Superior temporal gyrus (tissue), 1 donor: ENCODE data around the gene STIP1.

Experiments
- DNase-seq: peaks from one replicate; pipeline ENCODE4 v3.0.0-alpha.2; 2016; ENCODE audit errors: extremely low spot score

The STIP1 gene

GRCh38 chr11:64250415-64251015 is 64.5 kb downstream of the STIP1 start:
- no peak for DNase-seq

DNA sequence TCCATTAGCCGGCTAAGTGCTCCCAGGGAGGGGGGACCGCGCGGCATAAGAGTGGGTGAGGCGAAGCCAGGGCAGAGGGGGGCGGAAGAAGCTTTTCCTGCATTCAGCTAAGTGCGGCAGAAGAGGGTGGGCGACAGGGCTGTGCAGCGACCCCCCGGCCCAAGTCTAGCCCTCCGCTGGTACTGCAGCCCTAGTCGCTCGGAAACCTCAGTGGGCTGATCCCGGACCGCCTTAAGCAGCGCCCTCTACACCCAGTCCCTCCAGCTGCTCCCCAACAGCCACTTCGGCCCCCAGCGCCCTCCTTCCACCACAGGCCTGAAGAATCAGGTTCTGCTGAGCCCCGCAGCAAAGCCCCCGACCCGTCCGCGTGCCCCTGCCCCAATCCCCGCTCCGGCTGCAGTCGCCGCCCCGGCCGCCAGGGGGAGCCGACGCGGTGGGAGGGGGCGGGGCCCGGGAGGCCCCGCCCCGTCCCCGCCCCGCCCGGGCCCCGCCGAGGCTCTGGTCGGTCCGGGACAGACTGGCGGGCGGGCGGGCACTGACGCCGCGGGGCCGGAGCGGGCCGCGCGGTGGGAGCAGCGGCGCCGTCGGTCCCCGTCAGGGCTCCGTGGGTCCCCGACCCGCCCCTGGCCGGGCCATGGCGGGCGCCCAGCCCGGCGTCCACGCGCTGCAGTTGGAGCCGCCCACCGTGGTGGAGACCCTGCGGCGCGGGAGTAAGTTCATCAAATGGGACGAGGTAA is 65.2 kb downstream of the STIP1 start, which contains the start of gene PLCB3:
PLCB3 (plus strand) TSS at position 515 of the 737 bp plus-strand sequence; CDS start at position 635, 120 bp downstream.
- DNase-seq = no peak

- DNase-seq = no peak
Measured at GRCh38 chr11:64251753-64252002, 65.7 kb downstream of the STIP1 start.

- no peak for DNase-seq
Measured at GRCh38 chr11:64252003-64252872, 66.3 kb downstream of the STIP1 start.

- no peak for DNase-seq
Measured at GRCh38 chr11:64253043-64253442, 67.1 kb downstream of the STIP1 start.

DNA sequence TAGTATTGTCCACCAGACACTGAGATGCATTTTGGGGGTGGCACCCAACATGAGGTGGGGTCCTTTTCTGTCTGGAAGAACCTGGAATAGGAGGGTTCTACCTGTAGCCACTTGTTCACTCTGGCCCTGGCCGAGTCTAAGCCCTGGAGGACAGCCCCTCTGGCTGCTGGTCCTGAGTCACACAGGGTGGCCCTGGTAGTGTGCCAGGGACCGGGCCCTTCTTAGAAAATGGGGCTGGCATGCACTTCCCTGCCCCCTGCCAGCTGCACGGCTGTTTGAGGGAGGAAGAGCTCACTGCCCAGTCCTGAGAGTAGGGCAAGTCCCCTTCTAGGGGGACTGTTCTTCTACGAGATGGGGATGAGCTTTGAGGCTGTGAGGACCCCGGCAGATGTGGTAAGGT is 67.5 kb downstream of the STIP1 start:
- no peak for DNase-seq
